Glutamatergic neuron (in vitro differentiated cells): ENCODE measurements around the gene GUK1. TPM values are rescaled to one million over a fixed set of nuclear protein-coding genes. Genes with fewer than 3 reads are reported as not detected.

ENCODE experiments used
- DNase-seq: peaks from one replicate; pipeline ENCODE4 v3.0.0; 2022
- H3K27ac Mint-ChIP-seq: one replicate; pipeline ENCODE4 v1.8.0; 2020; ENCODE audit warnings: mild to moderate bottlenecking, mixed read lengths, inconsistent platforms; ENCODE audit not compliant: unreplicated experiment
- H3K27me3 Mint-ChIP-seq: one replicate; pipeline ENCODE4 v1.8.0; 2020; ENCODE audit warnings: mild to moderate bottlenecking, moderate library complexity, mixed read lengths, inconsistent platforms; ENCODE audit not compliant: unreplicated experiment
- H3K36me3 Mint-ChIP-seq: one replicate; pipeline ENCODE4 v1.8.0; 2020; ENCODE audit warnings: mild to moderate bottlenecking, mixed read lengths, inconsistent platforms; ENCODE audit not compliant: unreplicated experiment
- H3K4me1 Mint-ChIP-seq: one replicate; pipeline ENCODE4 v1.8.0; 2020; ENCODE audit warnings: mild to moderate bottlenecking, low read depth, mixed read lengths, inconsistent platforms; ENCODE audit not compliant: unreplicated experiment
- H3K4me3 Mint-ChIP-seq: one replicate; pipeline ENCODE4 v1.8.0; 2020; ENCODE audit warnings: mild to moderate bottlenecking, mixed read lengths, inconsistent platforms; ENCODE audit not compliant: unreplicated experiment
- H3K9me3 Mint-ChIP-seq: one replicate; pipeline ENCODE4 v1.8.0; 2020; ENCODE audit warnings: mild to moderate bottlenecking, moderate library complexity, mixed read lengths, inconsistent platforms; ENCODE audit not compliant: unreplicated experiment
- total RNA-seq: library from RNA; stranded (reverse); fragmentation: NEBNext Ultra II Directional; extraction: Animal tissue kit (Norgen Biotek cat#: 25700); gene quantifications from one replicate; pipeline ENCODE4 v1.2.1, GENCODE V29; 2021; ENCODE audit not compliant: unreplicated experiment
- TF ChIP-seq, protein P1 (sequence below): fragments of 200-600 bp; sonication (generic); IDR thresholded peaks from one replicate; pipeline ENCODE4 v1.5.0; 2021; ENCODE audit not compliant: partially characterized antibody, unreplicated experiment

Gene GUK1
- total RNA-seq, 1 donor from 2014 or later, result 128 TPM

DNA sequence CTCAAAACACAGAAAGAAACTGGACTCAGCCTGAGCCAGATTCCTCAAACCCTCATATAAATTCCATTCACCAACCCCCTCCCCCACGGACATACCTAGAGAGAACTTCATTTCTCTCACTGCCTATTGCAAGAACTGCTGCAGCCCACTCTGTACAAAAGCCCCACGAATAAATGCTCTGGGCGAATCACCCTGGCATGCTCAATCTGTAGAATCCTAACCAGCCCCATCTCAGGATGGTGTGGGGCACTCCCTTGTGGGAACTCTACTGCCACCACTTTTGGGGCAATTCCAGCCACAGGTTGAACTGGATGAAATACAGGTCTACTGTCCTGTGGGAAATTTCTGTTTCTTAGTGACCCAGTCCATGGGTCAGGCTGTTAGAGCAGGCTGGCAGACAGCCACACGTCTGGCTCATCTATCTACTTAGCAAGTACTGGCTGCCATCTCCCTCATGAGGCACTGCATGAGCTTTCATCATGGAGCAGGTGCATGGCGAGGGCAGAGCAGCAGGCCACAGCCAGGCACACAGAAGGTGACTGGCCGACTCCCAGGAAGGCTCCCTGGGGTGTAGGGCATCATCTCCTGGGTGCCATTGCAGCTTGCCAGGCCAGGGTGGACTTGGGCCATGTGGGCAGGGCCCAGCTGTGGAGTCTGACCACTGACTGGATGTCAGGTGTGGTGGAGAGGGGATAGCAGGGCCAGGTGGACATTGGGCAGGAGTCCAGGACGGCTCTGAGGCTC, 35.4 kb upstream of the GUK1 start:
- Mint-ChIP-seq H3K27me3 (peaks cover 10% of the 10 kb centered on the region), H3K27ac (peak overlapping the region; percentile 6), H3K9me3 (peaks cover 12% of the 10 kb centered on the region), H3K36me3 (no peaks in the 10 kb centered on the region), H3K4me3 (peak overlapping the region; percentile 64), H3K4me1 (peaks cover 3% of the 10 kb centered on the region)
- no peak for DNase-seq
- TF ChIP-seq, protein P1, sequence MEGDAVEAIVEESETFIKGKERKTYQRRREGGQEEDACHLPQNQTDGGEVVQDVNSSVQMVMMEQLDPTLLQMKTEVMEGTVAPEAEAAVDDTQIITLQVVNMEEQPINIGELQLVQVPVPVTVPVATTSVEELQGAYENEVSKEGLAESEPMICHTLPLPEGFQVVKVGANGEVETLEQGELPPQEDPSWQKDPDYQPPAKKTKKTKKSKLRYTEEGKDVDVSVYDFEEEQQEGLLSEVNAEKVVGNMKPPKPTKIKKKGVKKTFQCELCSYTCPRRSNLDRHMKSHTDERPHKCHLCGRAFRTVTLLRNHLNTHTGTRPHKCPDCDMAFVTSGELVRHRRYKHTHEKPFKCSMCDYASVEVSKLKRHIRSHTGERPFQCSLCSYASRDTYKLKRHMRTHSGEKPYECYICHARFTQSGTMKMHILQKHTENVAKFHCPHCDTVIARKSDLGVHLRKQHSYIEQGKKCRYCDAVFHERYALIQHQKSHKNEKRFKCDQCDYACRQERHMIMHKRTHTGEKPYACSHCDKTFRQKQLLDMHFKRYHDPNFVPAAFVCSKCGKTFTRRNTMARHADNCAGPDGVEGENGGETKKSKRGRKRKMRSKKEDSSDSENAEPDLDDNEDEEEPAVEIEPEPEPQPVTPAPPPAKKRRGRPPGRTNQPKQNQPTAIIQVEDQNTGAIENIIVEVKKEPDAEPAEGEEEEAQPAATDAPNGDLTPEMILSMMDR, result no peak

DNA sequence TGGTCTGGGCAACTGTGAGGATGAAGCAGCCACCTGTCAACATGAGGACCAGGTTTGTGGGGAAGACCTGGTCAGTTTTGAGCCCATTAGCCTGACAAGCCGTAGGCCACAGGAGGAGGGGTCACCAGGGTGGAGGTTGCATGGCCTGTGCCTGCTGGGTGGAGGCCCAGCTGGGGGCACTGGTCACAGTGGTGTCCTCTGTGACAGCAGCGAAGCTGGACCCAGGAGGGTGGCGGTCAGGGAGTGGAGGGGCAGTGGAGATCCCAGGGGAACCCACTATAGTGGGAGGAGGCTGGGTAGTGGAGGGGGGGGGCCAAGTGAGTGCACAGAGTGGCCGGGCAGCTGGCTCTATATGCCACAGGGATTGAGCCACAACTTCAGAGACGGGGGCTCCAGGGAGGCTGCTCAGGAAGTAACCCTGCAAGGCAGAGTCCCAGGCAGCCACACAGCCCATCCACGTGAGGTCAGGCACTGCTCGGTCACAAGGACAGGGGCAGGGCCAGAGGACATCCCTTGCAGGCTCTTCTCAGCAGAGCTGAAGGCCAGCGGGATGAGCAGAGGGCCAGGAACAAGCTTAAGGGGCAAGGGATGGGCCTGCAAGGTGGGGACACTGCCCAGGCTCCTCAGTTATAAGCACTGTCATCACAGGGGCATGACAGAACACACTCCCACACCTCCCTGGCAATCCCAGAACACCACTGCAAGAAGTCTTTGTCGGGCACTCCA, 34.6 kb upstream of the GUK1 start:
- TF ChIP-seq, protein P1, result no peak
- no peak overlapping the region for H3K27ac Mint-ChIP-seq
- peaks cover 15% of the 10 kb centered on the region for H3K9me3 Mint-ChIP-seq
- peaks cover 3% of the 10 kb centered on the region for H3K4me1 Mint-ChIP-seq
- H3K36me3 Mint-ChIP-seq, result no peaks in the 10 kb centered on the region
- no peak overlapping the region for H3K4me3 Mint-ChIP-seq
- peaks cover 12% of the 10 kb centered on the region for H3K27me3 Mint-ChIP-seq
- DNase-seq, result no peak

DNA sequence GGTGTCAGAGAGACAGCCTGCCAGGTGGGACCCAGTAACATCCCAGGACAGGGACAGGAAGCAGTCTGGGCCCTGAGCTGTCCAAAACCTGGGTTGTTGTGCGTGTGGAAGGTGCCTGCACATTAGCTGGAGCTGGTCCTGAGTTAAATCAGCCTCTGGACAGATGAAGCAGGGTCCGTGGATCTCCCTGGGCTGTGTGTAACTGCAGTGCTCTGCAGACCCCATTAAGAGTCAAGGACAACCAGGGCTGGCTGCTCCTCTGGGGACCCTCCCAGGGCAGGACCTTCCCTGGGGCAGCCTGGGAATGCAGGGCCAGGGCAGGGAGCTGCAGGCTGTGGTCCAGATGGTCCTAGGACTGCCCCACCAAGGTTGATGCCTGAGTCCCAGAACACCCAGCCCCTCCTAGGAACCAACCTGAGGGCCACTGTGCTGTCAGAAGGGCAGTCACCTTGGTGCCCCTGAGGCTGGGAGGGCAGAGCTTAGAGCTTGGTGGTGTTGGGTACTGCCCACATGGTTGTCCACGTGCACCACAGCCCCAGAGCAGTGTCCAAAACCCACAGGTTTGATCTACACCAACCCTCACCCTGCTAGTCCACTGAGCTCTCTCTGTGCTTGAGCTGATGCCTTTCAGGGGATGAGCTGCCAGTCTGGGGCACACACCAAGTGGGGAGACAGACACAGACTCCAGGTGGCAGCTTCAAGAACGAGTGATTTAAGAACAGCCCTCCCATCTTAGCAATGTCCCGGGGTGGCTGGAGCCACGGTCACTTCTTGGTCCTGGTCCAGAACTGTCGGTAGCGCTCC, 33.9 kb upstream of the GUK1 start:
- H3K36me3 Mint-ChIP-seq, result no peaks in the 10 kb centered on the region
- no peak overlapping the region for H3K4me3 Mint-ChIP-seq
- H3K27me3 Mint-ChIP-seq, result peaks cover 14% of the 10 kb centered on the region
- peaks cover 14% of the 10 kb centered on the region for H3K9me3 Mint-ChIP-seq
- TF ChIP-seq, protein P1, result no peak
- peaks cover 3% of the 10 kb centered on the region for H3K4me1 Mint-ChIP-seq
- no peak for DNase-seq
- H3K27ac Mint-ChIP-seq, result no peak overlapping the region

DNA sequence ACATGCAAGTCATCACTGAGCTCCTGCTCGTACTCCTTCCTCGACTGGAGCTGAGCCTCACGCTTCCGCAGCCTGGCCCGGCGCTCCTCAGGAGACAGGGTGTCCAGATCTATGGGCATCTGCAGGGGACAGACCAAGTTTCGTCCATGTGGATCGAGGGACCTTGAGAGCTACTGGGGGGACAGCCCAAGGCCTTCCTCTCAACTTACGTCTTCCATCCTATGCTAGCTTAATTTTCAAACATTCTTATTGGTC, 33.4 kb upstream of the GUK1 start:
- Mint-ChIP-seq H3K9me3 (peaks cover 12% of the 10 kb centered on the region), H3K27ac (peak overlapping the region; percentile 1), H3K27me3 (peaks cover 12% of the 10 kb centered on the region), H3K4me1 (peaks cover 3% of the 10 kb centered on the region), H3K4me3 (no peak overlapping the region), H3K36me3 (no peaks in the 10 kb centered on the region)
- TF ChIP-seq, protein P1, result no peak
- no peak for DNase-seq
